GM19372 (cell line): ENCODE measurements around the gene MAGI2.
A peak's percentile ranks its signal among the peaks of the same experiment; 100 is the strongest.

ENCODE experiments used
- ATAC-seq: cut with Tn5 transposase; IDR thresholded peaks from one replicate; pipeline ENCODE4 v1.9.1; 2021; ENCODE audit warnings: mild to moderate bottlenecking, low read depth, moderate library complexity; ENCODE audit not compliant: unreplicated experiment

Gene MAGI2

DNA sequence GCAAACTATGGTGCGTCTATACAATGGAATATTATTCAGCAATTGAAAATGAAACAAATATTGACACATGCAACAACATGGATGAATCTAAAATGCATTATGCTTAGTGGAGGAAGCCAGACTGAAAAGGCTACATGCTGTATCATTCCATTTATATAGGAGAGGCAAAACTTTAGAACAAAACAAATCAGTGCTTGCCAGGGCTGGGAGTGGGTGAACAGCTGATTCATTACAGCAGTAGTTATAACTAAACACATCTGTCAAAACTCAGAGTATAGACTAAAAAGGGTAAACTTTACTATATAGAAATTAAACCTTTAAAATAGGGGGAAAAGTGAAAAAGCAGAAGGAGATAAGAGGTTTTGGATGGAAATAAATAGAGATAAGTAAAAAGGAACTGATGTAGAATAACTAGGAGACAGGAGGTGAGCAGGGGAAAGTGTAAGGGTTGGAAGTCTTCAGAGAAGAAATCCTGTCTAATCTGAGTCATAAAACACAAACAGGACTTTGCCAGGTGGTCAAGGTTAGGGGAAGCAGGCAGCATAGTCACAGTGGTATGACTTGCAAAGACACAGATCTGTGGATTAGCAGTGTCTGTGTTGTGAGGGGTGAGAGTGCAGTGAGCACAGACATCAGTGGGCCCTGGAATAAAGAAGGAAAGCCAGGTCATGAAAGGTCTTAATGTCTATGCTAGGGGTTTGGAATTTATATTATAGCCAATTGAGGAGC lies 1305.1 kb downstream of the MAGI2 start:
- ATAC-seq = no peak

DNA sequence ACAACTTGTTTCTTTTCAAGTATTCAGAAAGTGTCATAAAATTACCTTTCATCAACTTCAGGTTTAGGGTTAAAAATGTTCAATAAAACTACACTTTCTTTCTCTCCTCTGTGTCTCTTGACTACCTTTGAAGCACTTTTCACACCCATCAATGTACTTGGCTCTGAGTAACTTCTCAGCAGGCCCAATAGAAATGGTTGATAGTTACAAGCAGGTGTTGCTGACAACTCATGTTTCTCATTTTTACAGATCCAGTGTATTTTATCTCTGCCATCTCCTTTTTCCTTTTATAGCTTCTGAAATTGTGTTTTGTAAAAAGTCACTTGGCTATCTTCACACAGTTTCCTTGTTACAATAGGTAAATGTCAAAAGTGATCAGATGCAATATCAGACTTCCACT lies 1306.9 kb downstream of the MAGI2 start:
- no peak for ATAC-seq

DNA sequence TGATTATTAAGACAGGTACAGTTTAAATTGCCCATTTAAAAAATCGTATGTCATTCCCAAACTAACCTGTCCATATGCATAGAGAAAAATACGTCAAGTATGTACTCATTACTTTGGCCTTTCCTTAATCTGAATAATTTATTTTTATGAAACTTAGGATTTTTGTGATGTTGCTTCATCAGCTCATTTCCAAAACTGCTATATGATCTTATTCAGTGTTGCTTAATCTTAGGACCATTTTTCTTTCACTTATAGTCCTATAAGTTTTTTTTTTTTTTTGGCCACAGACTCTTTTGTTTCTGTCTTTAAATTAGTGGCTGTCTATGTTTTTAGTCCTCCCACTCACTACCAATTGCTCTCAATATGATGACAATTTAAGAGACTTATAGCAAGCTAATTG lies 1309.8 kb downstream of the MAGI2 start:
- ATAC-seq = no peak

DNA sequence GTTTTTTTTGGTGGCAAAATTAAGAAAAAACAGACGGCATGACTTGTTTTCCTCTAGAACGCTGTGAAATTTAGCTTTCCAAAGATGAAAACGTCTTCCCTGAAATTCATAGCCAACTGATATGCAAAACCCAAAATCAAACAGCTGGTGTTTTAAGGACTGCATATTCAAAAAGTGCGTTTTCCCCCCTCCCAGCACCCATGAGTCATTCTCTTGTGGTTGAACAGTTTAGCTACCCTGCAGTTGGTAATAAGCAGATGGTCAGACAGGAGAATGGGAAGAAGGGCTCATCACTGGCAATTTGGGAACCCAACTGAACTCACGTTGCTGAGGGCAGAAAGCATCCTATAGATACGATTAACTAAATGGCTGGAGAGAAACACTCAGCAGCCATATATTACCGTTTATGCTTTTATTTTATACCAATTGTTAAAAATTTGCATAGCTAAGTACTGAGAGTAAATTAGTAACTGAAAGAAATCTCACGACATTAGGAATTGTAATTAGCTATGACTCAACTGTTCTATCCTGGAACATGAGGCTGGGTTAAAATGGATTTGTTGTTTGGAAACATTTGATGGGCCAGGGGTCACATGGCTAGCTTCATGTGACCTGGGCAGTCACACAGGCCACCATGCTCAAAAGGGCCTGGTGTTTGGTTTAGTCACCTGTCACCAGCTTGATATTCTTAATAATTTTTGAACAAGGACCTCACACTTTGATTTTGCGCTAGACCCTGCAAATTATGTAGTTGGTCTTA lies 1311.8 kb downstream of the MAGI2 start:
- no peak for ATAC-seq

DNA sequence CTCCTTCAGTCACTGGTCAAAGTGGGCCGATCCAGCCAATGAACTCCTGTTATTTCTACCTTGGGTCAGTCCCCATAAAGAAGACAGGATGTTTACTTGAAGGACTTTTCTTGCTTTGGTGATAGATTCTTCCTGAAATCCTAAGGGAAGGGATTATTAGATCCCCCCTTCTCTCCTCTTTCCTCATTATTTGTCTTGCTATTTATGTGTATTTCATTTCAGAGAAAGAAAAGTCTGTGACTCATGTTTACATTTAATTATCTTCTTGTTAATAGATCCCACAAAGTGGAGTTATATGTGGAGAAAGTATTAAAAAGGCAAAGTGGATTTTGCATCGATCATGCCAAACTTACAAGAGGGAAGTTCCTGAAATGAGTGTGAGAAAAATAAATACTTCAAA lies 1313.4 kb downstream of the MAGI2 start:
- no peak for ATAC-seq

DNA sequence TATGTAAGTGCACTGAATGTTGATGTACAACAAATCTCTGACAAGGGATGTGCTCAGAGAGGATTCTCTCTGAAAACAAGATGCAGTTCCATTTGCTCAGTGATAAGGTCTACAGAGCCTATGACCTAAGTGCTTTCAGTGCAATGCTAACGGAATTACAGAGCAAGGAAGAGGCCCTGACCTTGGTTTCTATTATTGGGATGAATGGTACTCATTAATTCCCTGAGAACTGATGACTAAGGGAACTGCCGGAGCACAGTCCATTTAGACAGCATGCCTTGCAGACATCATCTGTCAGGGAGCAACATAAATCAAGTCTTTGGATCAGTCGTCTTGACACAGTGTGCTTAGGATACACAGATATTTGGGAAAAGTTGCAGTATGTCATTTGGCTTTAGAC lies 1314.1 kb downstream of the MAGI2 start:
- no peak for ATAC-seq

DNA sequence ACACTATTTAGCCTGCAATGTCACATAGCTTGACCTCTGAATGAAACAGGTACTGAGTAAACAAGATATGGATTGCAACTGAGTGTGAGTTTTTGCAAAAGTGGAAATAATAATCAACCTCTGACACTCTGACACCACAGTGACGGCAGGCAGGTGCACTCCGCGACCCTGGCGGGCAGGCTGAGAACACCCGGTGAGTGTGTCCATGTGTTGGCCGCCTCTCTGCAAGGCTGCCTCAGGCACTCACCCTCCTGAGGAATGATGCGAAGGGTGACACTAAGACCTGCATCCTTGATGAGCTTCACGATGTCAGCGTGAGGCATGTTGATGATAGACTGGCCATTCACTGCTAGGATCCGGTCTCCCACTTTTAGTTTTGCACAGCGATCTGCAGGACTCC lies 1318.7 kb downstream of the MAGI2 start:
- no peak for ATAC-seq

DNA sequence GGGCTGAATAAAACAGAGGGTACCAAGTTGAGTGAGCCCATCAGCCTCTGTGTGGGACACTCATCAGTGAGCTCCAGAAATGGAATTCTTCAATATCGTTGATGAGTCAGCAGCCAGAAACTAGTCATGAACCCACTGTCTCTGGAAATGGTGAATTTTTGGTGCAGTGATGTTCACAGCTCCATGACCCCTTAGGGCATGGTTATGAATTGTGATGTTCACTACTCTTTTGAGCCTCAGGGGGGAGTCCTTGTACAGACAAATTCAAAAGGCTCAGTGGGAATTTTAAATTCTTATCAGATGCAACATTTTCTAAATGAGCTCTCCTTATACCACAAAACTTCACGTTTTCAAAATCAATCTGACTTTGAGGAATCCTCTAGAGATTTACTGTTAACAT lies 1319.2 kb downstream of the MAGI2 start:
- peak; percentile 56 for ATAC-seq

DNA sequence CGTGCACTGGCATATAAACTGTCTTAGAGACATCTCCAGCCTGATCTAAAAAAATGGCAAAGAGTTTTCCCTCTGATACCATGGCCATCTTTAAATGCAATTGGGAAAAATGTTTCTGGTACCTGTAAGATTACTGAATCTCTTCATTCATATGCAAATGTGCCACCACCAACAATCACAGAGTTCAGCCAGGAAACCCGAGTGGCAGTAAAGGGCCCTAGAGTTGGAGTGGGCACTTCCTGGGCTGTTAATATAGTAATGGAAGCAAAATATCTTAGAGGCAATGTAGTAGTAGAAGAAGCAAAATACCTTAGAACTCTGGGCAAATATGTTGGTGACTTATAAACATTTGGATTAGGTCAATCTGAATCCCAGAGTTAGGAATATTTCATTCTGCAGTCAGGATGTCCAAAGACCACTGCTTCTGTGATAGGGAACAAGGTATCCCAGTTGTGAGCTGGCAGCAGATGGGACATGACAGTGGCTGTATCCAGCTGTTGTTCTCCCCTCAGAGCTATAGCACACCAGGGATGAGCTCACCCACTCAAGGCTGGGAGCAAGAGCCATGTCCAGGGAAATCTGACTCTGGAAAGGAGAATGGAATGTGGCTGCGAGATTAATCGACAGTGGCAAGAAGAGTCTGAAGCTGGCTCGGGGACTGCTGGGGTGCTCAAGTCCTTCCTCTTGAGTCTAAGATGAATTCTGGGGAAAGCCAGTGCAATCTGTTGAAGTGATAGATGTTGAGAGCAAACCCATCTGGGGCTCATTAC lies 1322.8 kb downstream of the MAGI2 start:
- ATAC-seq = no peak

DNA sequence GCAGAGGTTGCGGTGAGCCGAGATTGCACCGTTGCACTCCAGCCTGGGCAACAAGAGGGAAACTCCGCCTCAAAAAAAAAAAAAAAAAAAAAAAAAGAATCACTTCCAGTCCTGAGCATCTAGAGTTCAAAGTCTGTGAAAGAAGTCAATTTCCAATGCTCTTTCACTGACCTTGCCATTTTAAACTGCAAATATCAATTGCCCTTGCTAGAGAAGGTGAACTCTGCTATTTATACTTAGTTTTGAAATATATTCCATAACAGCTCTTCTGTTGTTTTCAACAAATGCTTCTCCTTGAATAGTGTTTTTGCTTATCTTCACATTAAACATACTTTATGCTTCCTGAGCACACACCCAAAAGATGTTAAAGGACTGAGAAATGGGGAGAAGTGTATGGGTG lies 1323.6 kb downstream of the MAGI2 start:
- ATAC-seq = no peak

DNA sequence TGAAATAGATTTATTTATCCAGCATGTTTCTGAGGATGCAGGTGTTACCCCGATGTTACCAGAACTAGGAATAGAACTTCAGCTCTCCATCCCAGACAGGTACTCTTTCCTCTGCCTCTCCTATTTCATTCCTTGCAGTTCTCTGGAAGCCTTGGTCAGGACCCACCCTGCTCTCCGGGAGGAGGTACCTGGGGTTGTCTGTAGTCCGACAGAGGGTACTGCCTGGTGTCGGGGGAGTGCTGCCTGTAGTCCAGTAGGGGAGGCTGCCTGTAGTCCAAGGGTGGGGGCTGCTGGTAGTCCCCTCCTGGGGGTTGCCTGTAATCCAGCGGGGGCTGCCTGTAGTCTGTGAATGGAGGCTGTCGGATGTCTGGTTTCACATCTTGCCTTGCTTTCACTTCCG lies 1326.5 kb downstream of the MAGI2 start:
- no peak for ATAC-seq

DNA sequence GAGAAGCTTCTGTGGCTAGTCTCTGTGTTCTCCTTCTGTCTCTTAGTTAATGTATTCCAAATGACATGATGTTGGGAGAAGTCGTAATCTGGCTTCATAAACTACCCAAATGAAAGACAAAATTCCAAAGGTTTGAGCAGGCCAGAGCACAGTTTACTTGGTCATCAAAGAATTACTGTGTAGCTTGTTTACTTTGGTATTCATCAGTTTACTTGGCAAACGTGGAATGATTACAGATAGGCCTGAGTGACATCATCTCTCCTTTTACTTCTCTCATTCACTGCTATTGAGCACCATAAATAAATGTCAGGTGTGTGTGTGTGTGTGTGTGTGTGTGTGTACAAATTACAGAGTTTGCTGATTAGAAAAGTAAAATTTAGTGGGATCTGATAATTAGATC lies 1327.6 kb downstream of the MAGI2 start:
- ATAC-seq = no peak

DNA sequence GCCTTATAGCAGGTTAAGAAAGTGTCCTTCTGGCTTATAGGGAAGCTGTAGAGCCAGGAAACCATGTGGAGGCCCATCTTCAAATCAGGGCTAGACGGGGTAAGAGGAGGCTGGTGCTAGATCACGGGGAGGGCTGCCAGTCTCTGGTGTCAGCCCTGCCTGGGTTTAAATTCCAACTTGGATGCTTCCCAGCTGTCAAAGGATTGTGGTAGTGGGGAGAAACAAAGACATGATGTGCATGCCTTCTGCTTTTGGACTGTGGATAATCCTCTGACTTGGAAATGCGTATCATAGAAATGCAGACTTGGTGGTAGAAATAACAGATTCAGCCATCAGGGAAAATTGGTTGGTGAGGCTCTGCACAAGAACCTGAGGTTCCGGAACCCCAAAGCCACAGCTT lies 1329.3 kb downstream of the MAGI2 start:
- no peak for ATAC-seq

DNA sequence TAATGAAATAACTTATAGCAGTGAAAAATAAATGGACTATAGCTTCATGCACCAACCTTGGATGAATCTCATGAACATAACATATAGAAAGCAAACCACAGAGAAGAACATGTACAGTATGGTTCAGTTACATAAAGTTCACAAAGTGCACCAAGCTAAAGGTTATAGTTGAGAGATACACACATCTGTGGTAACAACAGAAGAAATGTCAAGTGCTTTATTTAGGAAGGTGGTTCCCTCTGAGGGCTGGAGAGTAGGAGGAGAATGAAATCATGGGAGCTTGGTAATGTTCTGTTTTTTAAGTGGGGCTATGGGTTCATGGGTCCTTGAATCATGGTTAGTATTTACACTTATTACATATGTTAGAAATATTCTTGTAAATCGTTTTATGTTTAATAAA lies 1331.6 kb downstream of the MAGI2 start:
- ATAC-seq = no peak

DNA sequence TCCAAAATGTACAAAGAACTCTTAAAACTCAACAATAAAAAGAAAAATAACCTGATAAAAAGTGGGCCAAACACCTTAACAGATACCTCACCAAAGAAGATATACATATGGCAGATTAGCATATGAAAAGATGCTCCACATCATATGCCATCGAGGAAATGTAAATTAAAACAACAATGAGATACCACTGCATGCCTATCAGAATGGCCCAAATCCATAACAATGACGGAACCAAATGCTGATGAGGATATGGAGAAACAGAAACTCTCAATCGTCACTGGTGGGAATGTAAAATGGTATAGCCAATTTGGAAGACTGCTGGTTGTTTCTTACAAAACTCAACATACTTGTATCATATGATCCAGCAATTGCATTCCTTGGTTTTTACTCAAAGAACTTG lies 1335.0 kb downstream of the MAGI2 start:
- no peak for ATAC-seq

DNA sequence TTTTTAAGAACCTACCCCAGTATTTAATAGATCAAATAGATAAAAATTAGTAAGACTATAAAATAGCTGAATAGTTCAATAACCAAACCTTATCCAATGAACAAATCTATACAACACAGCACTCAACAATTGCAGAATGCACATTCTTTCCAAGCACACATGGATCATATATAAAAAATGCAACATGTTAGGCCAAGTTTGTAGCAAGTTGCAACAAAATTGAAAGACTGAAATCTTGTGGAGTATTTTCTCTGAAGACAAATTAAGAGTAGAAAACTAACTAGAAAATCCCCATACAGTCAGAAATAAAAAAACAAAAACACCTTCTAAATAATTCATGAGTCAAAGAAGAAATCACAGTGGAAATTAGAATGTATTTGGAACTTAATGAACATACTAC lies 1337.6 kb downstream of the MAGI2 start:
- ATAC-seq = no peak

DNA sequence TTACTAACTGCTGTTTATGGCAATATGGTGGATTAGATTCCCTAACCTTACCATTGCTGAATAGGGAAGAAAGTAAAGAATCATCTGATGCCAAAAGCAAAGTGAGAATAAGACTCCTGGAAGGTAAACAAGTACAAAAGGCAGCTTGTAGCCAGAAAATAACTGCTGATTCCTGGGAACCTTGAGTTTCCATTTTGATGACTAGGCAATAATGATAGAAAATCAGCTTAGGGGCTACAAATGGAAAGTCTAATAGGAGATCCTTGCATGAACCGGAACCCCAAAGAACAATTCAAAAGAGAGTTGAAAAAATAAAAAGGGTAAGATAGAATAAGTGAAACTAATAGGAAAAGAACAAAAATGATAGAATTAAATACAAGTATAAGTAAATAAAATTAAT lies 1338.5 kb downstream of the MAGI2 start:
- ATAC-seq = no peak

DNA sequence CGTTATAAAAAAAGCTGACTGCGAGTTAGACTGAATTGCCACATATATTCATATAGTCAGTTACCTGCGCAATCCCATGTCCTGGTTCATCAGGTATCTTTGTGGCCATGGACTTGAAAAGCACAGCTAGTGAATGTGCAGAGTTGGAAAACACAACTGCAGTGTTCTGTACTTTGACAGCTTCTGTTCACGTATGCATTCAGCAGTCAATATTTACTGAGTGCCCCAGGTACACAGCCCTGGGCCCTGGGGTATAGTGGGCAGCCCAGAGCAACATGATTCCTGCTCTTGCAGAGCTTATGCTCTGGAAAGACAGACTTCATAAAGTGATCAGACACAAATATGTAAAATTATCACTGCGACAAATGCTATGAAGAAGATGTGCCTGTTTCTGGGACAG lies 1341.0 kb downstream of the MAGI2 start:
- no peak for ATAC-seq

DNA sequence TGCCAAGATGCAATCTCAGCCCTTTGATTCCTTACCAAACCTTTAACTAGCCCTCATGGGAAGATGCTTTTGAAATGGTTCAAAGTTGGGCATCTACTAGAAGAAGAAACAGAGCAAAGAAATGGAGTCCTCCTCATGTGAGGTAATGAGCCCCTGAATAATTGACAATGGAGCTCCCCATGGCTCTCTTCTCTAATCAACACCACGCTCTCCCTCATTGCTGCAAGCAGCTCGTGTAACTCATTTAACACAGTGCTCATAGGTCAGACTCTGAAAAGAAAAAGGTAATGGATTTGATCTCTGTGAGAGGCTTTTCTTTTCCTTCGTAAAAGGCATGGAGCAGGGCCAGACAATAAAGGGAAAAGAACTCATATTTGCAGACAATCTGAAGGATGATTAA lies 1342.1 kb downstream of the MAGI2 start:
- ATAC-seq = no peak

DNA sequence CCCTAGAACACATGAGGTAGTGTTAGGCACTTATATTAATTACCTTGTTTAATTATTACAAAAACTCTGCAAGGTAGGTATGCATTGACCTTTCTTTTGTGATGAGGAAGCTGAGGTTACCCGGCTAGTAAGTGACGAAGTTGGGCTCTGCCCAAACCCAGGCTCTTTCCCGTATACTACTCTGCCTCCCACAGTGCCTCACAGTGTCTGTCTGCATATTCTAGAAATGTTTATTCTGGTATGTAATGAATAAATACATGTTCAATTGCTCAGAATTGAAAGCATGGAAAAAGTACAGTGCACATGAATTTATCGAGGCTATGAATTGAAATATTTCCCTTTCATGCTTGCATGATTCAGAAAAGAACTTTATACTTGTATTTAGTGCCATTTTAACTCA lies 1350.0 kb downstream of the MAGI2 start:
- ATAC-seq = no peak

DNA sequence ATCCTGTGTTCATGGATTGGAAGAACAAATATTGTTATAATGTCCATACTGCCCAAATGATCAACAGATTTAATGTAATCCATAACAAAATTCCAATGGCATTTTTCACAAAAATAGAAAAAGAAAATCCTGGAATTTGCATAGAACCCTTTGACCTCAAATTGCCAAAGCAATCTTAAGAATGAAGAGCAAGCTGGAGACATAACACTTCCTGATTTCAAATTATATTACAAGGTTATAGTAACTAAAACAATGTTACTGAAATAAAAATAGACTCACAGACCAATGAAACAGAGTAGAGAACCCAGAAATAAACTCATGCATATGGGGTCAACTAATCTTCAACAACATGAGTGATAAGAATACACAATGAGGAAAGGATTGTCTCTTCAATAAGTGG lies 1352.4 kb downstream of the MAGI2 start:
- ATAC-seq = no peak
